ENCODE results near the gene TPD52L1. TPM values are rescaled to one million over a fixed set of nuclear protein-coding genes. Genes with fewer than 3 reads are reported as not detected.

The TPD52L1 gene
- total and polyA plus RNA-seq, 10 of the 15 experiments (the other 5 are each of a cell fraction or from before 2014, with no cell fraction given), result 0.03 to 2.6 (median 0.16) TPM; not detected in 3

DNA sequence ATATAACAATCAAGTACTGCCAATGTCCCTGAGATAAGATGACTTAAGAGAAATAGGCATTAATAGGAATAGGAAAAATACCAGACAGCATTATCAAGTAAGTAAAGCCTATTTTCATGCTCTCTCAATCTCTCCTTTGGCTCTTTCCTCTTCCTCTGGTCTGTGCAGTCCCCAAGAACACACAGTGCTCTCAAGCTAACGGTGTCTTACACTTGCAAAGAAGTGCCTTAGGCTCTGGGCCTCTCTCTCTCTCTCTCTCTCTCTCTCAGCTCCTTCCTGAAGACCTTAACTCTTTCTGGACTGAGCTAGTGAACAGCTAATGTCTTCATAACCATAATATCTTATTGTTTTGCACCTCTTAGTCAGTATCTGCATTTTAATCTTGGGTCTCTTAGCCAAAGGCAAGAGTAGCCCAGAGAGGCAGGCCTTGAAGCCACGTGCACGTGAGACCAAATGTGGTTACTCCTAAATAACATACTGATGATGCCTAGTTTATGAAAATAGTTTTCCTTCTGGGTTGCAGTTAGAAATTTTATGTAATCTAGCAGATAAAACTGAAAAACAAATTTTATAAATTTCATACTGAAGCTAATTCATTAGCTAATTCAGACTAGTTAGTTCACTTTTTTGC, 70.8 kb downstream of the TPD52L1 start (continued):
- TF ChIP-seq, protein P1, sequence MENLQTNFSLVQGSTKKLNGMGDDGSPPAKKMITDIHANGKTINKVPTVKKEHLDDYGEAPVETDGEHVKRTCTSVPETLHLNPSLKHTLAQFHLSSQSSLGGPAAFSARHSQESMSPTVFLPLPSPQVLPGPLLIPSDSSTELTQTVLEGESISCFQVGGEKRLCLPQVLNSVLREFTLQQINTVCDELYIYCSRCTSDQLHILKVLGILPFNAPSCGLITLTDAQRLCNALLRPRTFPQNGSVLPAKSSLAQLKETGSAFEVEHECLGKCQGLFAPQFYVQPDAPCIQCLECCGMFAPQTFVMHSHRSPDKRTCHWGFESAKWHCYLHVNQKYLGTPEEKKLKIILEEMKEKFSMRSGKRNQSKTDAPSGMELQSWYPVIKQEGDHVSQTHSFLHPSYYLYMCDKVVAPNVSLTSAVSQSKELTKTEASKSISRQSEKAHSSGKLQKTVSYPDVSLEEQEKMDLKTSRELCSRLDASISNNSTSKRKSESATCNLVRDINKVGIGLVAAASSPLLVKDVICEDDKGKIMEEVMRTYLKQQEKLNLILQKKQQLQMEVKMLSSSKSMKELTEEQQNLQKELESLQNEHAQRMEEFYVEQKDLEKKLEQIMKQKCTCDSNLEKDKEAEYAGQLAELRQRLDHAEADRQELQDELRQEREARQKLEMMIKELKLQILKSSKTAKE (IDR thresholded peaks at IDR 0.05; ENCODE audit: low read depth, poor library complexity, severe bottlenecking), result no peak
- TF ChIP-seq, protein P2, sequence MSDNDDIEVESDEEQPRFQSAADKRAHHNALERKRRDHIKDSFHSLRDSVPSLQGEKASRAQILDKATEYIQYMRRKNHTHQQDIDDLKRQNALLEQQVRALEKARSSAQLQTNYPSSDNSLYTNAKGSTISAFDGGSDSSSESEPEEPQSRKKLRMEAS (IDR thresholded peaks at IDR 0.05; ENCODE audit: low read depth, low read length), result no peak
- TF ChIP-seq FOXM1 (IDR thresholded peaks at IDR 0.05; ENCODE audit: low read depth, low read length) (no peak), ZSCAN29 (IDR thresholded peaks at IDR 0.05) (no peak), SREBF1 (IDR thresholded peaks at IDR 0.05; ENCODE audit: low read length) (no peak)

DNA sequence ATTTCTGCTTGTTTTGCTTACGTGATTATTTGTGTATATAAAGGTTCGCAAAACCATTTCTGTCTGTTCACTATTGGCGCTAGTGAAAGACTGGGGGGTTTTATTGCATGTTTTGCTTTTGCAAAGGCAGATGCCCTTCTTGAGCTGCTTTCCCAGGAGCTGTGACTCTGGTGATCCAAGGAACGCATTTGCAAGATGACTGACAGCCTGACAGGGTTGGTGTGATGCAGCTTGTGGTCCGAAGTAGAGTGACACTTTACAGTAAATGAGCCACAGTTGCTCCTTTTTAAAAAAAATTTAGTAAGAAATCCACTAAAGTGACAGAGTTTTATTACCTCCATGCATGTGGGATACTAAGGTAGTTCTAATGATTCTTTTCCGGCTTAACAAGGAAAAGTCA, 73.7 kb downstream of the TPD52L1 start:
- Histone ChIP-seq H2AFZ (ENCODE audit: control insufficient read depth, low read depth, low read length) (no peak overlapping the region), H4K20me1 (ENCODE audit: control insufficient read depth, insufficient read depth) (no peaks in the 10 kb centered on the region), H3K9ac (ENCODE audit: control insufficient read depth, insufficient read depth, low read length) (no peak overlapping the region), H3K79me2 (ENCODE audit: control insufficient read depth, insufficient read depth, low read length) (no peaks in the 10 kb centered on the region), H3K27me3 (replicated peaks in 1 of 2; ENCODE audit: control insufficient read depth in 2 of 2, insufficient read depth in 2 of 2, low read length in 1 of 2) (no peaks in the 10 kb centered on the region), H3K4me1 (ENCODE audit: control insufficient read depth, insufficient read depth, low read length) (no peaks in the 10 kb centered on the region), H3K36me3 (ENCODE audit: control insufficient read depth in 2 of 2, insufficient read depth in 2 of 2, low read length in 1 of 2) (no peaks in the 10 kb centered on the region), H3K4me3 (no peak overlapping the region), H3K4me2 (ENCODE audit: control insufficient read depth, insufficient read depth) (no peak overlapping the region), H3K9me3 (replicated peaks; ENCODE audit: control insufficient read depth, insufficient read depth, low read length) (no peaks in the 10 kb centered on the region), H3K27ac (ENCODE audit: control insufficient read depth, insufficient read depth) (no peak overlapping the region)
- TF ChIP-seq, protein P3, sequence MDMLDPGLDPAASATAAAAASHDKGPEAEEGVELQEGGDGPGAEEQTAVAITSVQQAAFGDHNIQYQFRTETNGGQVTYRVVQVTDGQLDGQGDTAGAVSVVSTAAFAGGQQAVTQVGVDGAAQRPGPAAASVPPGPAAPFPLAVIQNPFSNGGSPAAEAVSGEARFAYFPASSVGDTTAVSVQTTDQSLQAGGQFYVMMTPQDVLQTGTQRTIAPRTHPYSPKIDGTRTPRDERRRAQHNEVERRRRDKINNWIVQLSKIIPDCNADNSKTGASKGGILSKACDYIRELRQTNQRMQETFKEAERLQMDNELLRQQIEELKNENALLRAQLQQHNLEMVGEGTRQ (IDR thresholded peaks at IDR 0.05; ENCODE audit: borderline replicate concordance, low read depth, low read length), result no peak
- TF ChIP-seq SRF (IDR thresholded peaks at IDR 0.05; ENCODE audit: low read depth in 2 of 2, low read length in 2 of 2) (no peak), PML (IDR thresholded peaks at IDR 0.05; ENCODE audit: low read length) (no peak), POLR2AphosphoS2 (IDR thresholded peaks at IDR 0.05; ENCODE audit: low read depth, low read length) (no peak), ZNF274 (IDR thresholded peaks at IDR 0.05; ENCODE audit: insufficient read depth, insufficient read length) (no peak), MYB (IDR thresholded peaks at IDR 0.05; ENCODE audit: borderline replicate concordance, low read depth, low read length) (no peak), YBX1 (IDR thresholded peaks at IDR 0.05) (no peak), NRF1 (conservative IDR thresholded peaks at IDR 0.05; ENCODE audit: low read depth, low read length) (no peak), STAT1 (conservative IDR thresholded peaks at IDR 0.05) (no peak), KAT2A (conservative IDR thresholded peaks at IDR 0.05; ENCODE audit: control insufficient read depth, low read depth, low read length) (no peak), IRF4 (IDR thresholded peaks at IDR 0.05; ENCODE audit: low read depth, low read length) (no peak), IKZF2 (IDR thresholded peaks at IDR 0.05) (no peak), SMAD1 (IDR thresholded peaks at IDR 0.05; ENCODE audit: low read depth, partially characterized antibody) (no peak), ZNF622 (IDR thresholded peaks at IDR 0.05) (no peak), JUND (IDR thresholded peaks at IDR 0.05; ENCODE audit: low read depth, low read length) (no peak)
- DNase-seq (ENCODE audit: low read depth, low spot score) (no peak), ATAC-seq (no peak), FAIRE-seq (no peak)
- 52% methylated on average over 6 of the region's 6 CpGs for WGBS (ENCODE audit: insufficient coverage, insufficient replicate concordance, low lambda C conversion rate, missing lambda C conversion rate)
- ChIA-PET POLR2A (no interaction called here), RAD21 (ENCODE audit: unreplicated experiment) (no interaction called here), CTCF (no interaction called here), SMC1A (ENCODE audit: uncharacterized antibody, unreplicated experiment) (interaction anchor here (1.0 kb wide), 1 partner anchor 50 kb away, joined by 3 read pairs; no protein-coding TSS in a partner anchor)
- in situ Hi-C loops (cut with MboI) (no loop called here), intact Hi-C loops (cut with micrococcal nuclease; ENCODE audit: unreplicated experiment) (no loop called here)
- BruUV-seq (replicated peaks), result no TSS peak

Measured in GM12878 (cell line).